Neural progenitor cell (in vitro differentiated cells): Measurements from ENCODE around the gene DNM2.

ENCODE experiments used
- CTCF ChIP-seq: fragments of 200-600 bp; sonication (generic); IDR thresholded peaks from 2 replicates; pipeline ENCODE4 v1.5.1; 2017; ENCODE audit warnings: antibody characterized with exemption, mild to moderate bottlenecking
- EZH2 ChIP-seq: fragments of 200-600 bp; sonication (generic); IDR thresholded peaks from 2 replicates; pipeline ENCODE4 v1.6.1; 2017; ENCODE audit warnings: antibody characterized with exemption, mild to moderate bottlenecking, moderate library complexity
- EZH2phosphoT487 ChIP-seq: fragments of 200-600 bp; sonication (generic); IDR thresholded peaks from 2 replicates; pipeline ENCODE4 v1.6.1; 2017; ENCODE audit warnings: antibody characterized with exemption

- TF ChIP-seq CTCF (no peak), EZH2 (no peak), EZH2phosphoT487 (no peak)
These were observed 31.8 kb downstream of the DNM2 start for GRCh38 chr19:10749435-10750384.
